Measurements from ENCODE around the gene FXYD3. TPM values are rescaled to one million over a fixed set of nuclear protein-coding genes. Genes with fewer than 3 reads are reported as not detected.

Gene FXYD3
- total RNA-seq, 1 donor from 2014 or later: 1.1 TPM

GRCh38 chr19:35134601-35135242, 19.1 kb downstream of the FXYD3 start, which contains the start of gene LGI4:
Gene LGI4 (minus strand): TSS chr19:35135059. CDS start chr19:35134680, 379 bp downstream.
- Histone ChIP-seq H3K4me1 (peaks cover 44% of the 10 kb centered on the region), H3K4me3 (peak within 1 kb of the TSS; percentile 57), H3K36me3 (no peaks in the 10 kb centered on the region), H3K9me3 (replicated peaks) (no peaks in the 10 kb centered on the region), H3K27ac (replicated peaks) (peak within 1 kb of the TSS; percentile 75), H3K27me3 (ENCODE audit: low read depth) (peaks cover 18% of the 10 kb centered on the region)
- no peak for DNase-seq
- TF ChIP-seq CTCF (IDR thresholded peaks at IDR 0.05; ENCODE audit: borderline replicate concordance): no peak
- intact Hi-C loops (cut with micrococcal nuclease): no loop called here

GRCh38 chr19:35135389-35135909, 19.8 kb downstream of the FXYD3 start:
- Histone ChIP-seq H3K27me3 (ENCODE audit: low read depth) (peaks cover 25% of the 10 kb centered on the region), H3K36me3 (no peaks in the 10 kb centered on the region), H3K4me1 (peaks cover 51% of the 10 kb centered on the region), H3K9me3 (replicated peaks) (no peaks in the 10 kb centered on the region), H3K4me3 (peak overlapping the region; percentile 57), H3K27ac (replicated peaks) (peak overlapping the region; percentile 75)
- DNase-seq: peak; percentile 84
- intact Hi-C loops (cut with micrococcal nuclease): no loop called here
- peak; percentile 96 for TF ChIP-seq CTCF (IDR thresholded peaks at IDR 0.05; ENCODE audit: borderline replicate concordance)

GRCh38 chr19:35136231-35136630, 20.6 kb downstream of the FXYD3 start:
- Histone ChIP-seq H3K9me3 (replicated peaks) (no peaks in the 10 kb centered on the region), H3K4me1 (peaks cover 56% of the 10 kb centered on the region), H3K4me3 (no peak overlapping the region), H3K27ac (replicated peaks) (peak overlapping the region; percentile 75), H3K27me3 (ENCODE audit: low read depth) (peaks cover 26% of the 10 kb centered on the region), H3K36me3 (no peaks in the 10 kb centered on the region)
- DNase-seq: no peak
- no peak for TF ChIP-seq CTCF (IDR thresholded peaks at IDR 0.05; ENCODE audit: borderline replicate concordance)
- intact Hi-C loops (cut with micrococcal nuclease): no loop called here

GRCh38 chr19:35136977-35137702, 21.5 kb downstream of the FXYD3 start:
- Histone ChIP-seq H3K36me3 (no peaks in the 10 kb centered on the region), H3K9me3 (replicated peaks) (no peaks in the 10 kb centered on the region), H3K4me3 (no peak overlapping the region), H3K27me3 (ENCODE audit: low read depth) (peaks cover 26% of the 10 kb centered on the region), H3K27ac (replicated peaks) (peak overlapping the region; percentile 97), H3K4me1 (peaks cover 65% of the 10 kb centered on the region)
- DNase-seq: no peak
- TF ChIP-seq CTCF (IDR thresholded peaks at IDR 0.05; ENCODE audit: borderline replicate concordance): no peak
- intact Hi-C loops (cut with micrococcal nuclease): no loop called here

- peaks cover 31% of the 10 kb centered on the region for H3K27me3 ChIP-seq (ENCODE audit: low read depth)
- DNase-seq: peak; percentile 78
- intact Hi-C loops (cut with micrococcal nuclease): no loop called here
- H3K27ac ChIP-seq (replicated peaks): peak within 1 kb of the TSS; percentile 97
- H3K36me3 ChIP-seq: no peaks in the 10 kb centered on the region
- H3K4me3 ChIP-seq: peak within 1 kb of the TSS; percentile 69
- no peaks in the 10 kb centered on the region for H3K9me3 ChIP-seq (replicated peaks)
- peaks cover 76% of the 10 kb centered on the region for H3K4me1 ChIP-seq
- TF ChIP-seq CTCF (IDR thresholded peaks at IDR 0.05; ENCODE audit: borderline replicate concordance): no peak
Measured at GRCh38 chr19:35138305-35138892, 22.8 kb downstream of the FXYD3 start, which contains the start of gene FXYD1. Gene FXYD1 (plus strand): TSS chr19:35138824. CDS start chr19:35140080, 1,256 bp downstream.

All from left ventricle myocardium inferior (tissue), 1 donor.